Sigmoid colon (tissue), 4 donors: Measurements from ENCODE around the gene ACACA.

Experiments used
- CTCF ChIP-seq, 4 experiments: fragments of 450-650 bp in 3 of 4; fragments of 200-600 bp in 1 of 4; IDR thresholded peaks; one replicate each; pipeline ENCODE4 v1.5.1; 2016 to 2019; ENCODE audit warnings: antibody characterized with exemption in 4 of 4, mild to moderate bottlenecking in 3 of 4, moderate library complexity in 2 of 4
- EP300 ChIP-seq, 4 donors: sonication (generic); formaldehyde crosslinking; IDR thresholded peaks; one replicate each; pipeline ENCODE4 v1.6.1; 2017; ENCODE audit warnings: antibody characterized with exemption in 4 of 4
- POLR2A ChIP-seq, 2 donors: fragments of 450-650 bp; IDR thresholded peaks; one replicate each; pipeline ENCODE4 v1.6.1; 2016; ENCODE audit warnings: antibody characterized with exemption in 2 of 2, mild to moderate bottlenecking in 2 of 2, moderate library complexity in 2 of 2
- POLR2AphosphoS5 ChIP-seq, 4 donors: sonication (generic); formaldehyde crosslinking; IDR thresholded peaks; one replicate each; pipeline ENCODE4 v1.6.1; 2017; ENCODE audit warnings: antibody characterized with exemption in 4 of 4

GRCh38 chr17:37429453-37429852 is 22.8 kb upstream of the ACACA start:
- TF ChIP-seq CTCF (IDR thresholded peaks at IDR 0.05) (no peak), EP300 (IDR thresholded peaks at IDR 0.05) (no peak), POLR2AphosphoS5 (IDR thresholded peaks at IDR 0.05) (no peak), POLR2A (IDR thresholded peaks at IDR 0.05) (no peak)
